Thymus (tissue), 11 donors: Measurements from ENCODE around the gene TMEM37. TPM values are rescaled to one million over a fixed set of nuclear protein-coding genes. Genes with fewer than 3 reads are reported as not detected.

Experiments used
- DNase-seq, 9 donors: peaks; one replicate each; pipeline ENCODE4 v3.0.0-alpha.2; 2013; ENCODE audit warnings: low spot score in 9 of 9, low read depth in 6 of 9, missing footprints in 1 of 9
- H3K27ac ChIP-seq, 2 donors: one replicate each; pipeline ENCODE4 v1.5.1; 2013; ENCODE audit warnings: control low read depth in 1 of 2, low read depth in 1 of 2, low read length in 1 of 2, mild to moderate bottlenecking in 1 of 2, moderate library complexity in 1 of 2
- H3K27me3 ChIP-seq, 2 donors: one replicate each; pipeline ENCODE4 v1.5.1; 2013; ENCODE audit warnings: low read length in 1 of 2; ENCODE audit not compliant: control insufficient read depth in 2 of 2, insufficient read depth in 1 of 2
- H3K36me3 ChIP-seq, 2 donors: one replicate each; pipeline ENCODE4 v1.5.1; 2013; ENCODE audit warnings: low read length in 1 of 2, mild to moderate bottlenecking in 1 of 2, moderate library complexity in 1 of 2; ENCODE audit not compliant: control insufficient read depth in 2 of 2, insufficient read depth in 2 of 2
- H3K4me1 ChIP-seq, 2 donors: one replicate each; pipeline ENCODE4 v1.5.1; 2013; ENCODE audit warnings: low read length in 2 of 2; ENCODE audit not compliant: control insufficient read depth in 2 of 2, insufficient read depth in 2 of 2
- H3K4me3 ChIP-seq, 2 donors: one replicate each; pipeline ENCODE4 v1.5.1; 2013; ENCODE audit warnings: low read length in 2 of 2, control low read depth in 1 of 2, mild to moderate bottlenecking in 1 of 2
- H3K9me3 ChIP-seq, 2 donors: one replicate each; pipeline ENCODE4 v1.5.1; 2013; ENCODE audit warnings: low read length in 1 of 2, mild to moderate bottlenecking in 1 of 2; ENCODE audit not compliant: control insufficient read depth in 2 of 2, insufficient read depth in 1 of 2
- WGBS: extraction: QIAGEN DNeasy Blood & Tissue Kit; methylation state at CpG from one replicate; pipeline ENCODE4 v1.1.7; 2013; 5-methylcytosine and 5-hydroxymethylcytosine counted together
- polyA plus RNA-seq: library from polyadenylated mRNA; stranded (reverse); fragments of 200-250 nt; gene quantifications from one replicate; pipeline ENCODE4 v1.2.3, GENCODE V29; 2013
- total RNA-seq: library from RNA; stranded (reverse); fragments of 120-200 nt; gene quantifications from one replicate; pipeline ENCODE4 v1.2.4, GENCODE V29; 2013
- donor health status: healthy.

The TMEM37 gene
- total and polyA plus RNA-seq, 2 donors, result 0.52 to 4.9 TPM

- H3K27me3 ChIP-seq, result peaks cover 0 to 34% of the 10 kb centered on the region in 2 donors
- H3K4me1 ChIP-seq, result no peaks in the 10 kb centered on the region
- DNase-seq, result no peak
- peaks cover 1 to 11% of the 10 kb centered on the region in 2 donors for H3K9me3 ChIP-seq
- no peak overlapping the region for H3K27ac ChIP-seq
- no peak overlapping the region for H3K4me3 ChIP-seq
- WGBS, result 87% methylated on average over 2 of the region's 2 CpGs
- H3K36me3 ChIP-seq, result no peaks in the 10 kb centered on the region
Observed at GRCh38 chr2:119423811-119424210, 7.8 kb upstream of the TMEM37 start.

GRCh38 chr2:119424284-119425118 is 7.2 kb upstream of the TMEM37 start:
- Histone ChIP-seq H3K27ac (no peak overlapping the region), H3K36me3 (no peaks in the 10 kb centered on the region), H3K4me3 (no peak overlapping the region), H3K9me3 (peaks cover 1 to 11% of the 10 kb centered on the region in 2 donors), H3K27me3 (peaks cover 0 to 41% of the 10 kb centered on the region in 2 donors), H3K4me1 (no peaks in the 10 kb centered on the region)
- 91% methylated on average over 10 of the region's 10 CpGs for WGBS
- DNase-seq, result no peak

GRCh38 chr2:119425119-119425405 is 6.6 kb upstream of the TMEM37 start:
- H3K9me3 ChIP-seq, result peaks cover 1 to 11% of the 10 kb centered on the region in 2 donors
- H3K4me3 ChIP-seq, result no peak overlapping the region
- H3K36me3 ChIP-seq, result no peaks in the 10 kb centered on the region
- no peak for DNase-seq
- H3K27ac ChIP-seq, result no peak overlapping the region
- 98% methylated on average over 1 of the region's 1 CpG for WGBS
- peaks cover 4 to 45% of the 10 kb centered on the region in 2 donors for H3K27me3 ChIP-seq
- H3K4me1 ChIP-seq, result no peaks in the 10 kb centered on the region

- DNase-seq, result no peak
- Histone ChIP-seq H3K4me3 (no peak overlapping the region), H3K4me1 (no peaks in the 10 kb centered on the region), H3K36me3 (no peaks in the 10 kb centered on the region), H3K27me3 (peaks cover 10 to 52% of the 10 kb centered on the region in 2 donors), H3K27ac (no peak overlapping the region), H3K9me3 (peaks cover 1 to 11% of the 10 kb centered on the region in 2 donors)
- WGBS, result 91% methylated on average over 7 of the region's 7 CpGs
Observed at GRCh38 chr2:119425620-119426395, 5.8 kb upstream of the TMEM37 start.

GRCh38 chr2:119426396-119426675 is 5.3 kb upstream of the TMEM37 start:
- Histone ChIP-seq H3K27me3 (peaks cover 14 to 56% of the 10 kb centered on the region in 2 donors), H3K4me1 (no peaks in the 10 kb centered on the region)

GRCh38 chr2:119426801-119427395 is 4.8 kb upstream of the TMEM37 start:
- Histone ChIP-seq H3K4me3 (no peak overlapping the region), H3K9me3 (peaks cover 0 to 5% of the 10 kb centered on the region in 2 donors), H3K36me3 (no peaks in the 10 kb centered on the region), H3K4me1 (no peaks in the 10 kb centered on the region), H3K27me3 (peaks cover 19 to 60% of the 10 kb centered on the region in 2 donors), H3K27ac (no peak overlapping the region)
- WGBS, result 87% methylated on average over 12 of the region's 12 CpGs
- no peak for DNase-seq

More at GRCh38 chr2:119426396-119426675, 5.3 kb upstream of the TMEM37 start:
- H3K4me3 ChIP-seq, result no peak overlapping the region
- 71% methylated on average over 5 of the region's 5 CpGs for WGBS
- peaks cover 0 to 6% of the 10 kb centered on the region in 2 donors for H3K9me3 ChIP-seq
- H3K36me3 ChIP-seq, result no peaks in the 10 kb centered on the region
- no peak for DNase-seq
- H3K27ac ChIP-seq, result no peak overlapping the region

- H3K27ac ChIP-seq, result no peak overlapping the region
- 88% methylated on average over 3 of the region's 3 CpGs for WGBS
- H3K4me1 ChIP-seq, result peaks cover 0 to 3% of the 10 kb centered on the region in 2 donors
- no peak overlapping the region for H3K4me3 ChIP-seq
- peaks cover 0 to 5% of the 10 kb centered on the region in 2 donors for H3K9me3 ChIP-seq
- peaks cover 28 to 69% of the 10 kb centered on the region in 2 donors for H3K27me3 ChIP-seq
- DNase-seq, result no peak
- H3K36me3 ChIP-seq, result no peaks in the 10 kb centered on the region
Observed at GRCh38 chr2:119427756-119428155, 3.9 kb upstream of the TMEM37 start.

GRCh38 chr2:119428488-119429224 is 3.0 kb upstream of the TMEM37 start:
- H3K27ac ChIP-seq, result no peak overlapping the region
- H3K4me1 ChIP-seq, result peaks cover 0 to 3% of the 10 kb centered on the region in 2 donors
- no peaks in the 10 kb centered on the region for H3K36me3 ChIP-seq
- H3K4me3 ChIP-seq, result no peak overlapping the region
- WGBS, result 93% methylated on average over 7 of the region's 7 CpGs
- DNase-seq, result no peak
- peaks cover 34 to 78% of the 10 kb centered on the region in 2 donors for H3K27me3 ChIP-seq
- H3K9me3 ChIP-seq, result peaks cover 0 to 5% of the 10 kb centered on the region in 2 donors
